ENCODE measurements around the gene TEAD1. TPM values are rescaled to one million over a fixed set of nuclear protein-coding genes. Genes with fewer than 3 reads are reported as not detected.

TEAD1 gene
- total RNA-seq, 2 experiments from 2014 or later = 0.59 to 0.65 TPM

- ChIA-PET CTCF (no interaction called here), POLR2A (no interaction called here)
- peaks cover 12% of the 10 kb centered on the region for H3K27me3 Mint-ChIP-seq
- intact Hi-C loops (cut with DNase I, micrococcal nuclease) = no loop called here
- H3K4me1 Mint-ChIP-seq = no peaks in the 10 kb centered on the region
- H3K4me3 Mint-ChIP-seq = no peak overlapping the region
- H3K9me3 Mint-ChIP-seq (ENCODE audit: low read depth) = no peaks in the 10 kb centered on the region
- no peaks in the 10 kb centered on the region for H3K36me3 Mint-ChIP-seq (ENCODE audit: low read depth)
- no peak for ATAC-seq
- no peak overlapping the region for H3K27ac Mint-ChIP-seq
- no peak for DNase-seq
Observed at GRCh38 chr11:12968826-12969225, 294.6 kb downstream of the TEAD1 start.

DNA sequence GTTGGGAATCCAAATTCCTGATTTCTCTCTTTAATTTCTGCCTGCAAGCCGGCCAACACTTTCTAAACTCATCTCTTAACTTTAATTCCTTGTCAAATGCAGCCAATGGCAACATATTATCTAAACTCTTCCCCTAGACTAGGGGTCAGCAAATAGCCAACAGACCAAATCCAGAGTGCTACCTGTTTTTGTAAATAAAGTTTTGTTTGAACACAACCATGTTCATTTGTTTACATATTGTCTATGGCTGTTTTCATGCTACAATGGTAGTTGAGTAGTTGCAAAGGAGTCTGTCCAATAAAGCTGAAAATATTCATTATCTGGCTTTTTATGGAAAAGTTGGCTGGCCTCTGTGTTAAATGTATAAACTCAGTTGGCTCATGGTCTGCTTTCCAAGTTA lies 297.7 kb downstream of the TEAD1 start:
- H3K9me3 Mint-ChIP-seq (ENCODE audit: low read depth) = no peaks in the 10 kb centered on the region
- ChIA-PET CTCF (no interaction called here), POLR2A (no interaction called here)
- no peaks in the 10 kb centered on the region for H3K36me3 Mint-ChIP-seq (ENCODE audit: low read depth)
- H3K27me3 Mint-ChIP-seq = peaks cover 4% of the 10 kb centered on the region
- no peak overlapping the region for H3K4me3 Mint-ChIP-seq
- ATAC-seq = no peak
- no peaks in the 10 kb centered on the region for H3K4me1 Mint-ChIP-seq
- intact Hi-C loops (cut with DNase I, micrococcal nuclease) = no loop called here
- no peak overlapping the region for H3K27ac Mint-ChIP-seq
- no peak for DNase-seq

- intact Hi-C loops (cut with DNase I, micrococcal nuclease) = no loop called here
- CTCF ChIA-PET = interaction anchor here (0.6 to 1.2 kb wide), 3 partner anchors 10 to 431 kb away, joined by 3 to 5 read pairs (median 3); no protein-coding TSS in a partner anchor
- DNase-seq = no peak
- Mint-ChIP-seq H3K4me1 (no peaks in the 10 kb centered on the region), H3K36me3 (ENCODE audit: low read depth) (no peaks in the 10 kb centered on the region), H3K9me3 (ENCODE audit: low read depth) (no peaks in the 10 kb centered on the region), H3K27ac (no peak overlapping the region), H3K4me3 (no peak overlapping the region), H3K27me3 (peaks cover 3% of the 10 kb centered on the region)
- POLR2A ChIA-PET = no interaction called here
- no peak for ATAC-seq
Observed at GRCh38 chr11:12973528-12974181, 299.4 kb downstream of the TEAD1 start.

DNA sequence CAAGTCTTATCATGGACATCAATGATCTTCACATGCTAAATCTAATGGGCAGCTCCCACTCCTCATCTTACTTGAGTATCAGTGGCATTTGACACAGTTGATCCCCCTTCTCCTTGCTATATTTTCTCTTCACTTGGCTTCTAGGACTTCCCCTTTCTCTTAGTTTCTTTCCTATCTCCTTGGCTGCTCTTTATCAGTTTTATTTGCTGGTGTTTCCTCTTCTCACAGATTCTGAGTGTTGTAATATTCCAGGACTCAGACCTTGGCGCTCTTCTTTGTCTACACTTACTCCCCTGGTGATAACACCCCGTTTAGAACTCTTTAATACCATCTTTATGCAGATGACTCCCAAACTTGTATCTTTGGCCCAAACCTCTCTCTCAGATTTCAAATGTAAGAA lies 301.0 kb downstream of the TEAD1 start:
- no peak overlapping the region for H3K4me3 Mint-ChIP-seq
- POLR2A ChIA-PET = no interaction called here
- H3K36me3 Mint-ChIP-seq (ENCODE audit: low read depth) = no peaks in the 10 kb centered on the region
- H3K27me3 Mint-ChIP-seq = peaks cover 3% of the 10 kb centered on the region
- H3K4me1 Mint-ChIP-seq = no peaks in the 10 kb centered on the region
- H3K27ac Mint-ChIP-seq = no peak overlapping the region
- ATAC-seq (no peak), DNase-seq (no peak)
- H3K9me3 Mint-ChIP-seq (ENCODE audit: low read depth) = no peaks in the 10 kb centered on the region
- CTCF ChIA-PET = interaction anchor here (1.2 kb wide), 1 partner anchor 11 kb away, joined by 4 read pairs; no protein-coding TSS in a partner anchor
- intact Hi-C loops (cut with DNase I, micrococcal nuclease) = no loop called here

GRCh38 chr11:12979928-12980689 lies 305.9 kb downstream of the TEAD1 start:
- DNase-seq (no peak), ATAC-seq (no peak)
- peaks cover 16% of the 10 kb centered on the region for H3K27me3 Mint-ChIP-seq
- POLR2A ChIA-PET = no interaction called here
- no peaks in the 10 kb centered on the region for H3K4me1 Mint-ChIP-seq
- CTCF ChIA-PET = interaction anchor here (1.3 to 2.1 kb wide), 2 partner anchors 15 to 16 kb away, joined by 3 to 8 read pairs; no protein-coding TSS in a partner anchor
- H3K27ac Mint-ChIP-seq = no peak overlapping the region
- intact Hi-C loops (cut with DNase I, micrococcal nuclease) = no loop called here
- H3K4me3 Mint-ChIP-seq = no peak overlapping the region
- H3K9me3 Mint-ChIP-seq (ENCODE audit: low read depth) = no peaks in the 10 kb centered on the region
- H3K36me3 Mint-ChIP-seq (ENCODE audit: low read depth) = no peaks in the 10 kb centered on the region

DNA sequence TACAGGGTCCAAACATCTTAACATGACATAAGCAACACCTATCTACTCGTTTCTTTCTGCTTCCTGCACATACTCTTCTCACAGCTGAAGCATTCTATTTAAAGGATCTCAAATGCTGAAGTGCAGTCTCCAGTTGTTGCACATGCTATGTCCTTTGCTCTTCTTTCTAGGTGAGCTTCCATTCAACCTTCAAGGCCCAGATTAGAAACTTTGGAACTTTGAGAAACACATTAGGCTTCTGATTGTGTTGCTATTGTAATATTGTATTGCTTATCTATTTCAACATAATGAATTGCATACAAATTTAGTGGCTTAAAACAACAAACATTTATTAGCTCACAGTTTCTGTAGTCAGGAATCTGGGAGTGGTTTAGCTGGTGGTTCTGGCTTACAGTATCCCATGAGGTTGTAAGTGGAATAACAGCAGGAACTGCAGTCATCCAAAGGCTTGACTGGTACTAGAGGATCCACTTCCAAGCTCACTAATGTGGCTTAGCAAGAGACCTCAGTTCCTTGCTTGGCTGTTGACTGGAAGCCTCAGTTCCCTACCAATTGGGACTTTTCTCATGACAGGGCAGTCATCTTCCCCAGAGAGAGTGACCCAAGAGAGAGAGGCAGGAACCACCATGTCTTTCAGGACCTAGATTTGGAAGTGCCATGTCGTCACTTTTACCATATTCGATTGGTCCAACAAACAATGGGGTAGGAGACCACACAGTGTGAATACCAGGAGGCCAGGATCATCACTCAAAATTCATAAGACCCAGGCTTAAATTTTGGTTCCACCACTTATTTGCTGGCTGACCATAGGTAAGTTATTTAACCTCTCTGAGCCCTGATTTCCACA lies 307.7 kb downstream of the TEAD1 start:
- ChIA-PET POLR2A (no interaction called here), CTCF (interaction anchor here (0.7 to 2.1 kb wide), 3 partner anchors 17 to 362 kb away, joined by 3 to 8 read pairs (median 5); no protein-coding TSS in a partner anchor)
- Mint-ChIP-seq H3K9me3 (ENCODE audit: low read depth) (no peaks in the 10 kb centered on the region), H3K27me3 (peaks cover 26% of the 10 kb centered on the region), H3K4me1 (no peaks in the 10 kb centered on the region), H3K27ac (no peak overlapping the region), H3K4me3 (no peak overlapping the region), H3K36me3 (ENCODE audit: low read depth) (no peaks in the 10 kb centered on the region)
- intact Hi-C loops (cut with DNase I, micrococcal nuclease) = no loop called here
- DNase-seq (no peak), ATAC-seq (no peak)

DNA sequence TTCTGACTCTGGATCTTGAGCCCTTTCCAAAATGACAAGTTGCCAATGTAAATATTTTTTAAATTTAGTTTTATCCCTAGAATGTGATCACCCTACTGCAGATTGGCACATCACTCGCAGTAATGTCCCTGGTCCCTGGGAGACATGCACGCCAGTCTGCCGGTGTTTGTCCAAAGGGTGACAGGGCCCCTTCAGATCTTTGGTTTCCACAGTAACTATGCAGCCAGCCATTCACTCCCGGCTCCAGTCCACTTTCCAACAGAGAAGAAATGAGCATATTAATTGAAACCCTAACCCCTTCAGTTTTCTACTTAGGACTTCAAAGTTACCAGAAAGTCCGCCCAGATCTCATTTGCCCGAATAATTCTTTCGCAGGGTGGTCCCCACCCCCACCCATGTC lies 309.1 kb downstream of the TEAD1 start:
- intact Hi-C loops (cut with DNase I, micrococcal nuclease) = no loop called here

DNA sequence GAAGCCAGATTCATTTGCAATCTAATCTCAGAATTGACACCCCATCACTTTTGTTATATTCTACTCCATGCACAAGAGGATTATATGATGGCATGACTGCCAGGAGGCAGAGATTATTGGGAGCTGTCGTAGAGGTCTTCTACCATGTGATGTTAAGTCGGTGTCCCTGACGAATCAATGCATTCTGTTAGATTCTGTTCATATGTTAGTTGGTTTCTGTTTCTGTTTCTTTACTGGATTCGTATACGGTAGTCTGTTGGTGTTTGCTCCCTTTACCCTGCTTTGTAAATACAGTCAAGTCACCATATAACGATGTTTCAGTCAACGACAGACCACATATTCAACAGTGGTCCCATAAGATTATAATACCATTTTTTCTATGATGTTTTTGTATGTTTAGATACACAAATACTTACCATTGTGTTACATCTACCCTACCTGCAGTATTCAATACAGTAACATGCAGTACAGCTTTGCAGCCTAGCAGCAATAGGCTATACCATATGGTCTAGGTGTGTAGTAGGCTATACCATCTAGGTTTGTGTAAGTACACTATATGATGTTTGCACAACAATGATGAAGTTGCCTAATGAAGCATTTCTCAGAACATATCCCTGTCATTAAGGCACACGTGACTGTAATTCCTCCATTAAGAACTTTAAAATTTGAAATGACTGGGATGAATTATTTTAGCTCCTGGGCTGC lies 312.1 kb downstream of the TEAD1 start:
- POLR2A ChIA-PET = no interaction called here
- H3K27me3 Mint-ChIP-seq = peaks cover 26% of the 10 kb centered on the region
- CTCF ChIA-PET = no interaction called here
- no peaks in the 10 kb centered on the region for H3K9me3 Mint-ChIP-seq (ENCODE audit: low read depth)
- no peak for DNase-seq
- H3K4me1 Mint-ChIP-seq = no peaks in the 10 kb centered on the region
- intact Hi-C loops (cut with DNase I, micrococcal nuclease) = no loop called here
- no peak overlapping the region for H3K27ac Mint-ChIP-seq
- no peak overlapping the region for H3K4me3 Mint-ChIP-seq
- H3K36me3 Mint-ChIP-seq (ENCODE audit: low read depth) = no peaks in the 10 kb centered on the region
- ATAC-seq = no peak

More for the DNA sequence above, 309.1 kb downstream of the TEAD1 start:
- Mint-ChIP-seq H3K4me1 (no peaks in the 10 kb centered on the region), H3K27me3 (peaks cover 24% of the 10 kb centered on the region), H3K4me3 (no peak overlapping the region), H3K9me3 (ENCODE audit: low read depth) (no peaks in the 10 kb centered on the region), H3K36me3 (ENCODE audit: low read depth) (no peaks in the 10 kb centered on the region), H3K27ac (no peak overlapping the region)
- ATAC-seq (no peak), DNase-seq (no peak)
- ChIA-PET POLR2A (no interaction called here), CTCF (interaction anchor here (0.6 kb wide), 1 partner anchor 410 kb away, joined by 3 read pairs; no protein-coding TSS in a partner anchor)

- ChIA-PET CTCF (interaction anchor here (0.6 kb wide), 1 partner anchor 144 kb away, joined by 3 read pairs; no protein-coding TSS in a partner anchor), POLR2A (interaction anchor here (0.8 kb wide), 1 partner anchor 471 kb away, joined by 3 read pairs; no protein-coding TSS in a partner anchor)
- H3K27ac Mint-ChIP-seq = no peak overlapping the region
- DNase-seq (no peak), ATAC-seq (no peak)
- H3K36me3 Mint-ChIP-seq (ENCODE audit: low read depth) = no peaks in the 10 kb centered on the region
- H3K9me3 Mint-ChIP-seq (ENCODE audit: low read depth) = no peaks in the 10 kb centered on the region
- no peaks in the 10 kb centered on the region for H3K4me1 Mint-ChIP-seq
- peaks cover 19% of the 10 kb centered on the region for H3K27me3 Mint-ChIP-seq
- no peak overlapping the region for H3K4me3 Mint-ChIP-seq
- intact Hi-C loops (cut with DNase I, micrococcal nuclease) = no loop called here
Observed at GRCh38 chr11:12989428-12990161, 315.4 kb downstream of the TEAD1 start.

GRCh38 chr11:12990162-12990480 lies 315.9 kb downstream of the TEAD1 start:
- ATAC-seq (no peak), DNase-seq (no peak)
- no peak overlapping the region for H3K27ac Mint-ChIP-seq
- no peak overlapping the region for H3K4me3 Mint-ChIP-seq
- ChIA-PET CTCF (interaction anchor here (0.6 kb wide), 1 partner anchor 144 kb away, joined by 3 read pairs; no protein-coding TSS in a partner anchor), POLR2A (no interaction called here)
- H3K36me3 Mint-ChIP-seq (ENCODE audit: low read depth) = no peaks in the 10 kb centered on the region
- H3K9me3 Mint-ChIP-seq (ENCODE audit: low read depth) = no peaks in the 10 kb centered on the region
- intact Hi-C loops (cut with DNase I, micrococcal nuclease) = no loop called here
- no peaks in the 10 kb centered on the region for H3K4me1 Mint-ChIP-seq
- peaks cover 19% of the 10 kb centered on the region for H3K27me3 Mint-ChIP-seq

GRCh38 chr11:12991426-12991825 lies 317.2 kb downstream of the TEAD1 start:
- Mint-ChIP-seq H3K27ac (no peak overlapping the region), H3K4me1 (no peaks in the 10 kb centered on the region), H3K4me3 (no peak overlapping the region), H3K36me3 (ENCODE audit: low read depth) (no peaks in the 10 kb centered on the region), H3K9me3 (ENCODE audit: low read depth) (no peaks in the 10 kb centered on the region), H3K27me3 (peaks cover 13% of the 10 kb centered on the region)
- DNase-seq (no peak), ATAC-seq (no peak)
- POLR2A ChIA-PET = no interaction called here
- CTCF ChIA-PET = no interaction called here
- intact Hi-C loops (cut with DNase I, micrococcal nuclease) = no loop called here

Measured in activated CD4-positive, alpha-beta T cell treated with anti-CD3 and anti-CD28 coated beads for 36 hours (primary cell).